HL-60 (cell line): ENCODE measurements around the gene FUT9.

Experiments used
- DNase-seq, 2 experiments: peaks; one replicate each; pipeline ENCODE4 v3.0.0-alpha.2; 2010 to 2020; ENCODE audit warnings: low read depth in 1 of 2, low spot score in 1 of 2
- H3K27ac ChIP-seq: fragments of 250-450 bp; sonication (Bioruptor Pico); replicated peaks from 2 replicates; pipeline ENCODE4 v1.5.1; 2020; ENCODE audit warnings: mild to moderate bottlenecking, moderate library complexity
- H3K27me3 ChIP-seq: fragments of 250-450 bp; sonication (Bioruptor Pico); 2 replicates; pipeline ENCODE4 v1.5.1; 2021; ENCODE audit warnings: mild to moderate bottlenecking, moderate library complexity; ENCODE audit not compliant: insufficient read depth, poor library complexity, severe bottlenecking
- H3K4me3 ChIP-seq: replicated peaks from 2 replicates; pipeline ENCODE4 v1.5.1; 2011; ENCODE audit warnings: mild to moderate bottlenecking, control low read depth, low read length; ENCODE audit not compliant: insufficient read depth
- CTCF ChIP-seq: IDR thresholded peaks from one replicate; pipeline ENCODE4 v1.5.1; 2011; ENCODE audit warnings: low read length, control low read depth, inconsistent platforms; ENCODE audit not compliant: insufficient read depth
- GABPA ChIP-seq: IDR thresholded peaks from 2 replicates; pipeline ENCODE4 v1.6.1; 2012; ENCODE audit warnings: low read depth
- POLR2AphosphoS5 ChIP-seq: IDR thresholded peaks from 2 replicates; pipeline ENCODE4 v1.6.1; 2012; ENCODE audit warnings: low read depth
- REST ChIP-seq: IDR thresholded peaks from 2 replicates; pipeline ENCODE4 v1.6.1; 2012; ENCODE audit warnings: low read depth; ENCODE audit not compliant: insufficient replicate concordance
- SPI1 ChIP-seq: IDR thresholded peaks from 2 replicates; pipeline ENCODE4 v1.6.1; 2012; ENCODE audit warnings: low read depth, mild to moderate bottlenecking, borderline replicate concordance

FUT9 gene

GRCh38 chr6:96202571-96202970 is 186.8 kb downstream of the FUT9 start:
- Histone ChIP-seq H3K27me3 (no peaks in the 10 kb centered on the region), H3K27ac (no peak overlapping the region), H3K4me3 (no peak overlapping the region)
- no peak for TF ChIP-seq GABPA
- no peak for TF ChIP-seq SPI1
- no peak for TF ChIP-seq CTCF
- no peak for TF ChIP-seq REST
- TF ChIP-seq POLR2AphosphoS5 = no peak
- no peak for DNase-seq

- H3K27ac ChIP-seq = no peak overlapping the region
- no peak for DNase-seq
- H3K27me3 ChIP-seq = no peaks in the 10 kb centered on the region
- H3K4me3 ChIP-seq = no peak overlapping the region
- no peak for TF ChIP-seq GABPA
- TF ChIP-seq CTCF = no peak
- no peak for TF ChIP-seq REST
- TF ChIP-seq SPI1 = no peak
- no peak for TF ChIP-seq POLR2AphosphoS5
Measured at GRCh38 chr6:96211341-96211740, 195.6 kb downstream of the FUT9 start.

GRCh38 chr6:96212066-96212465 is 196.3 kb downstream of the FUT9 start:
- Histone ChIP-seq H3K27ac (no peak overlapping the region), H3K27me3 (no peaks in the 10 kb centered on the region), H3K4me3 (no peak overlapping the region)
- no peak for DNase-seq
- TF ChIP-seq POLR2AphosphoS5 (no peak), REST (no peak), GABPA (no peak), CTCF (no peak), SPI1 (no peak)
